H9 (cell line): ENCODE measurements around the gene PTDSS2. TPM values are rescaled to one million over a fixed set of nuclear protein-coding genes. Genes with fewer than 3 reads are reported as not detected.
A peak's percentile ranks its signal among the peaks of the same experiment; 100 is the strongest.

ENCODE experiments used
- DNase-seq: peaks from one replicate; pipeline ENCODE4 v3.0.0-alpha.2; 2017
- H2AFZ ChIP-seq: one replicate; pipeline ENCODE4 v1.6.1; 2013; ENCODE audit warnings: mild to moderate bottlenecking, low read length, control low read depth, moderate library complexity
- H2AK5ac ChIP-seq: 2 replicates; pipeline ENCODE4 v1.6.1; 2013; ENCODE audit warnings: low read length, control low read depth, mixed read lengths; ENCODE audit not compliant: insufficient read length
- H2BK120ac ChIP-seq: one replicate; pipeline ENCODE4 v1.6.1; 2013; ENCODE audit warnings: low read depth, mild to moderate bottlenecking, low read length, control low read depth, inconsistent platforms; ENCODE audit not compliant: poor library complexity, severe bottlenecking
- H2BK12ac ChIP-seq: 2 replicates; pipeline ENCODE4 v1.6.1; 2013; ENCODE audit warnings: low read length, control low read depth, mixed read lengths, low read depth; ENCODE audit not compliant: insufficient read length
- H2BK15ac ChIP-seq: 2 replicates; pipeline ENCODE4 v1.6.1; 2013; ENCODE audit warnings: low read depth, low read length, control low read depth
- H2BK20ac ChIP-seq: one replicate; pipeline ENCODE4 v1.6.1; 2013; ENCODE audit warnings: low read depth, mild to moderate bottlenecking, low read length, control low read depth, inconsistent platforms; ENCODE audit not compliant: poor library complexity, severe bottlenecking
- H2BK5ac ChIP-seq: 2 replicates; pipeline ENCODE4 v1.6.1; 2013; ENCODE audit warnings: low read length, control low read depth, mixed read lengths; ENCODE audit not compliant: insufficient read length
- H3K14ac ChIP-seq: 2 replicates; pipeline ENCODE4 v1.6.1; 2013; ENCODE audit warnings: low read length, control low read depth; ENCODE audit not compliant: insufficient read depth
- H3K18ac ChIP-seq: 2 replicates; pipeline ENCODE4 v1.6.1; 2013; ENCODE audit warnings: low read depth, mild to moderate bottlenecking, mixed read lengths, low read length, control low read depth; ENCODE audit not compliant: insufficient read length
- H3K23ac ChIP-seq: 2 replicates; pipeline ENCODE4 v1.6.1; 2013; ENCODE audit warnings: low read length, control low read depth, mixed read lengths, low read depth; ENCODE audit not compliant: insufficient read length
- H3K23me2 ChIP-seq: 2 replicates; pipeline ENCODE4 v1.6.1; 2013; ENCODE audit warnings: low read depth, mild to moderate bottlenecking, mixed read lengths, low read length, control low read depth; ENCODE audit not compliant: insufficient read length, poor library complexity, severe bottlenecking
- H3K27ac ChIP-seq: 2 replicates; pipeline ENCODE4 v1.5.1; 2013; ENCODE audit warnings: low read length, control low read depth, mixed read lengths, low read depth; ENCODE audit not compliant: insufficient read length
- H3K27me3 ChIP-seq: 2 replicates; pipeline ENCODE4 v1.6.1; 2013; ENCODE audit warnings: low read length, control low read depth, inconsistent platforms; ENCODE audit not compliant: insufficient read depth
- H3K4ac ChIP-seq: 2 replicates; pipeline ENCODE4 v1.6.1; 2013; ENCODE audit warnings: low read depth, mild to moderate bottlenecking, control low read depth, inconsistent platforms, low read length, moderate library complexity
- H3K4me1 ChIP-seq: 2 replicates; pipeline ENCODE4 v1.6.1; 2013; ENCODE audit warnings: low read length, control low read depth, inconsistent platforms; ENCODE audit not compliant: insufficient read depth
- H3K4me2 ChIP-seq: 2 replicates; pipeline ENCODE4 v1.6.1; 2013; ENCODE audit warnings: low read length, control low read depth, mixed read lengths; ENCODE audit not compliant: insufficient read length, insufficient read depth
- H3K56ac ChIP-seq: 2 replicates; pipeline ENCODE4 v1.6.1; 2013; ENCODE audit warnings: low read depth, mild to moderate bottlenecking, mixed read lengths, low read length, control low read depth; ENCODE audit not compliant: insufficient read length
- H3K79me1 ChIP-seq: 2 replicates; pipeline ENCODE4 v1.6.1; 2013; ENCODE audit warnings: low read depth, mild to moderate bottlenecking, moderate library complexity, low read length, control low read depth, inconsistent platforms; ENCODE audit not compliant: insufficient read depth, poor library complexity, severe bottlenecking
- H3K79me2 ChIP-seq: 2 replicates; pipeline ENCODE4 v1.6.1; 2013; ENCODE audit warnings: low read length, control low read depth, inconsistent platforms; ENCODE audit not compliant: insufficient read depth
- H3K9ac ChIP-seq: 2 replicates; pipeline ENCODE4 v1.6.1; 2013; ENCODE audit warnings: low read length, control low read depth, mixed read lengths; ENCODE audit not compliant: insufficient read length; ENCODE audit errors: extremely low read depth
- H3K9me3 ChIP-seq: one replicate; pipeline ENCODE4 v1.6.1; 2013; ENCODE audit warnings: low read depth, low read length, inconsistent platforms; ENCODE audit not compliant: control insufficient read depth
- H3T11ph ChIP-seq: one replicate; pipeline ENCODE4 v1.6.1; 2013; ENCODE audit warnings: mild to moderate bottlenecking, low read length, control low read depth, inconsistent platforms
- H4K20me1 ChIP-seq: one replicate; pipeline ENCODE4 v1.6.1; 2013; ENCODE audit not compliant: control insufficient read depth, insufficient read length, insufficient read depth
- H4K5ac ChIP-seq: 2 replicates; pipeline ENCODE4 v1.6.1; 2013; ENCODE audit warnings: low read depth, mild to moderate bottlenecking, mixed read lengths, low read length, control low read depth; ENCODE audit not compliant: insufficient read length
- H4K8ac ChIP-seq: replicated peaks from 2 replicates; pipeline ENCODE4 v1.6.1; 2013; ENCODE audit warnings: low read length, control low read depth, mixed read lengths, low read depth; ENCODE audit not compliant: insufficient read length
- H4K91ac ChIP-seq: 2 replicates; pipeline ENCODE4 v1.6.1; 2013; ENCODE audit warnings: low read depth, mild to moderate bottlenecking, moderate library complexity, mixed read lengths, low read length, control low read depth; ENCODE audit not compliant: insufficient read length
- H3K27ac Mint-ChIP-seq, 3 experiments: 2 replicates in 2 of 3; 3 replicates in 1 of 3; pipeline ENCODE4 v1.8.0; 2020 to 2021; ENCODE audit warnings: mixed read lengths in 3 of 3, mild to moderate bottlenecking in 1 of 3, moderate library complexity in 1 of 3
- H3K27me3 Mint-ChIP-seq: 2 replicates; pipeline ENCODE4 v1.8.0; 2021; ENCODE audit warnings: low read depth, mild to moderate bottlenecking, moderate library complexity, mixed read lengths
- H3K36me3 Mint-ChIP-seq, 3 experiments: 2 replicates in 2 of 3; 3 replicates in 1 of 3; pipeline ENCODE4 v1.8.0; 2020 to 2021; ENCODE audit warnings: low read depth in 3 of 3, mixed read lengths in 3 of 3; ENCODE audit not compliant: insufficient read depth in 1 of 3
- H3K4me1 Mint-ChIP-seq, 2 experiments: 2 replicates each; pipeline ENCODE4 v1.8.0; 2020; ENCODE audit warnings: mixed read lengths in 2 of 2
- H3K4me3 Mint-ChIP-seq, 2 experiments: 2 replicates in 1 of 2; 3 replicates in 1 of 2; pipeline ENCODE4 v1.8.0; 2020 to 2021; ENCODE audit warnings: mild to moderate bottlenecking in 2 of 2, mixed read lengths in 2 of 2, moderate library complexity in 1 of 2
- H3K9me3 Mint-ChIP-seq, 2 experiments: 2 replicates in 1 of 2; 3 replicates in 1 of 2; pipeline ENCODE4 v1.8.0; 2020; ENCODE audit warnings: mild to moderate bottlenecking in 2 of 2, mixed read lengths in 2 of 2, moderate library complexity in 1 of 2
- CTCF ChIP-seq: fragments of 200-600 bp; sonication (generic); conservative IDR thresholded peaks from 3 replicates; pipeline ENCODE4 v1.8.0; 2021; ENCODE audit warnings: antibody characterized with exemption, mild to moderate bottlenecking
- whole genome bisulfite sequencing: extraction: QIAGEN DNeasy Blood & Tissue Kit; methylation state at CpG from one replicate; pipeline ENCODE4 v1.1.7; 2013; ENCODE audit warnings: missing lambda C conversion rate, low lambda C conversion rate, mixed read lengths; ENCODE audit not compliant: insufficient read length; ENCODE audit errors: extremely low coverage; 5-methylcytosine and 5-hydroxymethylcytosine counted together
- total RNA-seq: library from RNA; stranded (reverse); gene quantifications from 2 replicates; pipeline ENCODE4 v1.2.1, GENCODE V29; 2021

PTDSS2 gene
- total RNA-seq, 1 experiment from 2014 or later = 55.3 TPM

- H3K4ac ChIP-seq = no peak overlapping the region
- H3K36me3 Mint-ChIP-seq = peaks cover 41 to 74% (median 66%) of the 10 kb centered on the region in 3 experiments
Measured at GRCh38 chr11:497565-498296, 47.7 kb downstream of the PTDSS2 start.

More at GRCh38 chr11:497565-498296, 47.7 kb downstream of the PTDSS2 start:
- Histone ChIP-seq H2BK20ac (no peak overlapping the region), H3K79me2 (no peaks in the 10 kb centered on the region), H3K9me3 (no peaks in the 10 kb centered on the region), H3K27me3 (no peaks in the 10 kb centered on the region), H3K4me1 (no peaks in the 10 kb centered on the region), H3K4me2 (no peak overlapping the region), H3K23ac (no peak overlapping the region), H2AK5ac (no peak overlapping the region), H2BK5ac (no peak overlapping the region), H3K79me1 (no peaks in the 10 kb centered on the region), H2BK120ac (no peak overlapping the region), H3T11ph (no peak overlapping the region), H3K14ac (no peak overlapping the region), H4K5ac (no peak overlapping the region), H3K9ac (no peak overlapping the region), H2BK12ac (no peak overlapping the region), H2AFZ (no peak overlapping the region), H3K56ac (no peak overlapping the region), H2BK15ac (no peak overlapping the region), H4K8ac (no peak overlapping the region), H3K23me2 (no peaks in the 10 kb centered on the region), H4K91ac (no peak overlapping the region), H3K18ac (no peak overlapping the region), H3K27ac (no peak overlapping the region), H4K20me1 (no peaks in the 10 kb centered on the region)
- H3K9me3 Mint-ChIP-seq = peaks cover 12% of the 10 kb centered on the region in 2 experiments
- H3K4me1 Mint-ChIP-seq = no peaks in the 10 kb centered on the region
- DNase-seq = no peak
- peaks cover 4% of the 10 kb centered on the region; the same call in 1 of the 2 replicates for H3K27me3 Mint-ChIP-seq
- H3K27ac Mint-ChIP-seq = peak overlapping the region in 1 of 3 experiments; percentile 58; a peak in 2 of 7 replicates
- no peak overlapping the region for H3K4me3 Mint-ChIP-seq
- no peak for TF ChIP-seq CTCF
- WGBS = no CpG with 5 or more reads among the region's 31 CpGs
